Sigmoid colon (tissue), 4 donors: ENCODE data around the gene SYNPO2.
"Not testable (repeated sequence)": the region's sequence is repeated elsewhere in the genome, so short reads cannot be mapped to it uniquely, and the experiment has no call there.

Source experiments
- EP300 ChIP-seq, 4 donors: sonication (generic); formaldehyde crosslinking; IDR thresholded peaks; one replicate each; pipeline ENCODE4 v1.6.1; 2017; ENCODE audit warnings: antibody characterized with exemption in 4 of 4
- POLR2A ChIP-seq, 2 donors: fragments of 450-650 bp; IDR thresholded peaks; one replicate each; pipeline ENCODE4 v1.6.1; 2016; ENCODE audit warnings: antibody characterized with exemption in 2 of 2, mild to moderate bottlenecking in 2 of 2, moderate library complexity in 2 of 2
- POLR2AphosphoS5 ChIP-seq, 4 donors: sonication (generic); formaldehyde crosslinking; IDR thresholded peaks; one replicate each; pipeline ENCODE4 v1.6.1; 2017; ENCODE audit warnings: antibody characterized with exemption in 4 of 4
- TF ChIP-seq, protein P1 (sequence below), 4 experiments: fragments of 450-650 bp in 3 of 4; fragments of 200-600 bp in 1 of 4; IDR thresholded peaks; one replicate each; pipeline ENCODE4 v1.5.1; 2016 to 2019; ENCODE audit warnings: antibody characterized with exemption in 4 of 4, mild to moderate bottlenecking in 3 of 4, moderate library complexity in 2 of 4

- TF ChIP-seq POLR2AphosphoS5, POLR2A, EP300 (IDR thresholded peaks at IDR 0.05): not testable (repeated sequence)
- TF ChIP-seq, protein P1, sequence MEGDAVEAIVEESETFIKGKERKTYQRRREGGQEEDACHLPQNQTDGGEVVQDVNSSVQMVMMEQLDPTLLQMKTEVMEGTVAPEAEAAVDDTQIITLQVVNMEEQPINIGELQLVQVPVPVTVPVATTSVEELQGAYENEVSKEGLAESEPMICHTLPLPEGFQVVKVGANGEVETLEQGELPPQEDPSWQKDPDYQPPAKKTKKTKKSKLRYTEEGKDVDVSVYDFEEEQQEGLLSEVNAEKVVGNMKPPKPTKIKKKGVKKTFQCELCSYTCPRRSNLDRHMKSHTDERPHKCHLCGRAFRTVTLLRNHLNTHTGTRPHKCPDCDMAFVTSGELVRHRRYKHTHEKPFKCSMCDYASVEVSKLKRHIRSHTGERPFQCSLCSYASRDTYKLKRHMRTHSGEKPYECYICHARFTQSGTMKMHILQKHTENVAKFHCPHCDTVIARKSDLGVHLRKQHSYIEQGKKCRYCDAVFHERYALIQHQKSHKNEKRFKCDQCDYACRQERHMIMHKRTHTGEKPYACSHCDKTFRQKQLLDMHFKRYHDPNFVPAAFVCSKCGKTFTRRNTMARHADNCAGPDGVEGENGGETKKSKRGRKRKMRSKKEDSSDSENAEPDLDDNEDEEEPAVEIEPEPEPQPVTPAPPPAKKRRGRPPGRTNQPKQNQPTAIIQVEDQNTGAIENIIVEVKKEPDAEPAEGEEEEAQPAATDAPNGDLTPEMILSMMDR (IDR thresholded peaks at IDR 0.05), result not testable (repeated sequence)
These were observed 88.4 kb downstream of the SYNPO2 start for GRCh38 chr4:118977100-118977499.
